ENCODE data around the gene PCSK2.

The PCSK2 gene

DNA sequence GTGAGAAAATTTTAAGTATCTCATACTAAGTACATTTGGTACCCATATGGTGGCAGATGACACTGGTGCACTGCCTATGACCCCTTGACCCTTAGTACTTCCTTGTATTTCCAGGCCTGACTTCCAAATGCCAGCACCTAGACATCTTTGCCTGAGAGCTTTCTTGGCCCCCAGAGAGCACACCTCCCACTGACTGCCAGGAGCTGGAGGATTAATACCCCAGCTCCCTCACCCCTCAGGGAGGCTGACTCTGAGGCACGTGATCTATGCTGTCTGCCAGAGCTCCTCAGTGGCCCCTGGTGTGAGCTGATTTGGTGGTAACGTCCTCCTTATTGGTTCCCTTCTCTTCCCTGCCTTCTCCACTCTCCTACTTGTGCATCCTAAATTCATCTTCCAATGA lies 266.3 kb downstream of the PCSK2 start:
- Histone ChIP-seq H3K4me1 (ENCODE audit: control insufficient read depth, insufficient read depth, low read length) (no peaks in the 10 kb centered on the region), H3K4me3 (ENCODE audit: low read depth, low read length) (no peak overlapping the region), H3K36me3 (ENCODE audit: control insufficient read depth, insufficient read depth, low read length) (no peaks in the 10 kb centered on the region), H3K9me3 (ENCODE audit: control insufficient read depth, insufficient read depth, low read length) (no peaks in the 10 kb centered on the region), H3K27me3 (ENCODE audit: control insufficient read depth, insufficient read depth, low read length) (no peaks in the 10 kb centered on the region), H3K9ac (ENCODE audit: low read depth, low read length) (no peak overlapping the region)

DNA sequence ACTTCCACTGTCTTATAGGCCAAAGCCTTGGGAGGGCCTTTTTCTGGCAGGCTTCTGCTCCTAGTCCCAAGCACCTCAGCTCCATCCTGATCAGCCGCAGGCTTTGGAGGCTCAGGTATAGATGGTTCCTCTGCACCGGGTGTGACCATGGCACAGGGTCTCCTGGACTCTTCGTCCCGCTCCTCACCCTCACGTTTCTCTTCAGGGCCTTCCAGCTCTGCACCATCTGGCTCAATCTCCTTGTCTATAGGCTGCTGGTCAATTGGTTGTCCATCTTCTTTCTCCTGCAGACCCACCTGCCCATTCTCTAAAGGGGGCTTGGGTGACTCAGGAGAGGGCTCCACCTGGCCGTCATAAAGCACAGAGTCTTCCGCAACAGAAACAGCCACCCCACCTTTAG lies 267.4 kb downstream of the PCSK2 start:
- Histone ChIP-seq H3K4me1 (ENCODE audit: control insufficient read depth, insufficient read depth, low read length) (no peaks in the 10 kb centered on the region), H3K4me3 (ENCODE audit: low read depth, low read length) (no peak overlapping the region), H3K9ac (ENCODE audit: low read depth, low read length) (no peak overlapping the region), H3K36me3 (ENCODE audit: control insufficient read depth, insufficient read depth, low read length) (no peaks in the 10 kb centered on the region), H3K9me3 (ENCODE audit: control insufficient read depth, insufficient read depth, low read length) (no peaks in the 10 kb centered on the region), H3K27me3 (ENCODE audit: control insufficient read depth, insufficient read depth, low read length) (no peaks in the 10 kb centered on the region)

DNA sequence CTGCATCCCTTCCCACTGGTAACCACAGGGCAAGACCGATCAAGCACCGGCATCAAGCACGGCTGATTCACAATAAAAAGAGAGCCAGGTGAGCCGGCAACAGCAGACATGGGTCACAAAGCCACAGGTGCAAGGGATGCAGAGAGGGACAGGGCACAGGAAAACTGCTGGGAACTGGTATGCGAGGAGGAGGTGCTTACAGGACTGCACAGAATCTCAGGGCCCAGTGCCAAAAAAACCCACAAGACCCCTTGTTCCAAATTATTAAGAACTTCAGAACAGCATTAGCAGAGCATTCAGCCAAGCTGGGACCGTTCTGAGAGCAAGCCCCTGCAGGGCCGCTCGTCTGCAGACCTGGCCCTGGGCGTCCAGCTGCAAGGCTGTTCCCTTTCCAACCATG lies 269.0 kb downstream of the PCSK2 start:
- no peak overlapping the region for H3K9ac ChIP-seq (ENCODE audit: low read depth, low read length)
- H3K4me3 ChIP-seq (ENCODE audit: low read depth, low read length), result no peak overlapping the region
- no peaks in the 10 kb centered on the region for H3K36me3 ChIP-seq (ENCODE audit: control insufficient read depth, insufficient read depth, low read length)
- no peaks in the 10 kb centered on the region for H3K4me1 ChIP-seq (ENCODE audit: control insufficient read depth, insufficient read depth, low read length)
- H3K9me3 ChIP-seq (ENCODE audit: control insufficient read depth, insufficient read depth, low read length), result no peaks in the 10 kb centered on the region
- no peaks in the 10 kb centered on the region for H3K27me3 ChIP-seq (ENCODE audit: control insufficient read depth, insufficient read depth, low read length)

DNA sequence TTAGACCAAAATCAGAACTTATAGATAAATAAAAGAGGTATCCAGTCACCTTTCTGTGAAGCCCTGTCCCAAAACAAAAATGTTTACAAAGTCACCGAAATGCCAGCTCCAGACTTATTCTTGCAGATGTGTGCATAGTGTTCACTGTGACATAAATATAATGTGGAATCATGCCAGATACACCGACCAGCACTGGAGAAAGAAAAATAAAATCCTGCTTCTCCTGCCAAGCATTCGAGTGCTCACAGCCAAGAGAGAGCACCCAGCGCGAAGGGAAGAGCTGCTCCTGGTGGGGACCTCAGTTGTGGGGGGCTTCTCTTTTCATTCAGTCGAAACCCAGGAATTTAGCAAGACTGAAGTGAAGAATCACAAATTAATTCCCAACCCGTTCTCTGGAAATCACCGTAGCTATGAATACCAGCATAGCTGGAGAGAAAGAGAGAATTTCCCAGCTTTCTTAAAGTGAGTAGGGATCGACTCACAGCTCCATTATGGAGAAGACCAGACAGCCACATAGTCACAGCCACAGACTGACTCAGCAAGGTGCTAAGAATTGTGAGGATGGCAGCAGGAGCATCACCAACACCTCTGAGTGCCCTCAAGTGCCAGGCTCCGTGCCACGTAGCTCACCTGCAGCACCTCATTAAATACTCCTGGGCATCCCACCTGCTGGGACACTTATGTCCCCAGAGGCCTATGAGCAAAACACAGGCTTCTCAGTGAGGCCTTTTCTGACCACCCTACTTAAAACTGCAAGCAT lies 271.2 kb downstream of the PCSK2 start:
- no peaks in the 10 kb centered on the region for H3K9me3 ChIP-seq (ENCODE audit: control insufficient read depth, insufficient read depth, low read length)
- no peaks in the 10 kb centered on the region for H3K36me3 ChIP-seq (ENCODE audit: control insufficient read depth, insufficient read depth, low read length)
- no peak overlapping the region for H3K4me3 ChIP-seq (ENCODE audit: low read depth, low read length)
- H3K9ac ChIP-seq (ENCODE audit: low read depth, low read length), result no peak overlapping the region
- no peaks in the 10 kb centered on the region for H3K27me3 ChIP-seq (ENCODE audit: control insufficient read depth, insufficient read depth, low read length)
- no peaks in the 10 kb centered on the region for H3K4me1 ChIP-seq (ENCODE audit: control insufficient read depth, insufficient read depth, low read length)

DNA sequence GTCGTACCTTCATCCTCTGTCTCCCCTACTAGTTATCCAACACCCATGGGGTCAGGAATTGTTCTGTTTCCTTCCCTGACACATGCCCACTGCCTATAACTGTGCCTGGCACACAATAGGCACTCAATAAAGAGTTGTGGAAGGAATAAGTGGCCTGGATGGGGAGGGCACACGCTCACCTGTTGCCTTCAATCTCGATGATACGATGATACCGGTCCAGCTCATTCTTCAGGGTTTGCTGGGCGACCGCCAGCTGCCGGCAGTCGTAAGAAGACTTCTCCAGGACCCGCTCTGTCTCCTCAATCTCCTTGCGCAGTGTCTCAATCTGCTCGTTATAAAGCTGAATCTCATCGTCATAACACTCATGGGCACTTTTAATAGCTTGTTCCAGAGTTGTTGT lies 271.8 kb downstream of the PCSK2 start:
- no peak overlapping the region for H3K4me3 ChIP-seq (ENCODE audit: low read depth, low read length)
- H3K36me3 ChIP-seq (ENCODE audit: control insufficient read depth, insufficient read depth, low read length), result no peaks in the 10 kb centered on the region
- no peak overlapping the region for H3K9ac ChIP-seq (ENCODE audit: low read depth, low read length)
- H3K4me1 ChIP-seq (ENCODE audit: control insufficient read depth, insufficient read depth, low read length), result no peaks in the 10 kb centered on the region
- no peaks in the 10 kb centered on the region for H3K9me3 ChIP-seq (ENCODE audit: control insufficient read depth, insufficient read depth, low read length)
- no peaks in the 10 kb centered on the region for H3K27me3 ChIP-seq (ENCODE audit: control insufficient read depth, insufficient read depth, low read length)

DNA sequence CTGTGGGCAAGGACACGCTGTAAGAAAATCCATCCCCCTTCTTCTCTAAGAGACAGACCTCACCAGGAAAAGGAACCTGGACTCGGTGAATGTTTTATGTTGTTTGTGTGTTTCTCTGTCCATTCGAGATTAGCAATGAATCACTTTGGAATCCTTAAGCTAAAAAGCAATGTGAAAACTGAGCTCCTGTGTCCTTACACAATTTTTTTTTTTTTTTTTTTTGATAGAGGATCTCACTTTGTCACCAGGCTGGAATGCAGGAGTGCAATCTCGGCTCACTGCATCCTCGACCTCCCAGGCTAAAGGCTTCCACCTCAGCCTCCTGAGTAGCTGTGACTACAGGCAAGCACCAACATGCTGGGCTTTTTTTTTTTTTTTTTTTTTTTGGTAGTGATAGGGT lies 272.2 kb downstream of the PCSK2 start:
- no peaks in the 10 kb centered on the region for H3K4me1 ChIP-seq (ENCODE audit: control insufficient read depth, insufficient read depth, low read length)
- no peak overlapping the region for H3K4me3 ChIP-seq (ENCODE audit: low read depth, low read length)
- H3K9ac ChIP-seq (ENCODE audit: low read depth, low read length), result no peak overlapping the region
- H3K9me3 ChIP-seq (ENCODE audit: control insufficient read depth, insufficient read depth, low read length), result no peaks in the 10 kb centered on the region
- no peaks in the 10 kb centered on the region for H3K27me3 ChIP-seq (ENCODE audit: control insufficient read depth, insufficient read depth, low read length)
- no peaks in the 10 kb centered on the region for H3K36me3 ChIP-seq (ENCODE audit: control insufficient read depth, insufficient read depth, low read length)

DNA sequence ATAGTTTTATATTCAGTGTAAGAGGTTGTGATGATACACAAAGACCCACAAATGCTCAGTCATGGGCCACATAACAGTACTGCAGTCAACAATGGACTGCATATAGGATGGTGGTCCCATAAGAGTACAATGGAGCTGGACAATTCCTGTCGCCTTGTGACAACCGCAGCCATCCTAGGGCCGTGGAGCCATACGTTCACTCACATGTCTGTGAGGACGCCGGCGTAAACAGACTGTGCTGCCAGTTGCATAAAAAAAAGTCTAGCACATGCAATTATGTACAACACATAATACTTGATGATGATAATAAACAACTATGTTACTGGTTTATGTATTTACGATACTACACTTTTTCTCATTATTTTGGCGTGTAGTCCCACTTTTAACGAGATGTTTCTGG lies 273.4 kb downstream of the PCSK2 start:
- H3K4me3 ChIP-seq (ENCODE audit: low read depth, low read length), result no peak overlapping the region
- no peaks in the 10 kb centered on the region for H3K27me3 ChIP-seq (ENCODE audit: control insufficient read depth, insufficient read depth, low read length)
- H3K36me3 ChIP-seq (ENCODE audit: control insufficient read depth, insufficient read depth, low read length), result no peaks in the 10 kb centered on the region
- H3K4me1 ChIP-seq (ENCODE audit: control insufficient read depth, insufficient read depth, low read length), result no peaks in the 10 kb centered on the region
- no peaks in the 10 kb centered on the region for H3K9me3 ChIP-seq (ENCODE audit: control insufficient read depth, insufficient read depth, low read length)
- H3K9ac ChIP-seq (ENCODE audit: low read depth, low read length), result no peak overlapping the region

DNA sequence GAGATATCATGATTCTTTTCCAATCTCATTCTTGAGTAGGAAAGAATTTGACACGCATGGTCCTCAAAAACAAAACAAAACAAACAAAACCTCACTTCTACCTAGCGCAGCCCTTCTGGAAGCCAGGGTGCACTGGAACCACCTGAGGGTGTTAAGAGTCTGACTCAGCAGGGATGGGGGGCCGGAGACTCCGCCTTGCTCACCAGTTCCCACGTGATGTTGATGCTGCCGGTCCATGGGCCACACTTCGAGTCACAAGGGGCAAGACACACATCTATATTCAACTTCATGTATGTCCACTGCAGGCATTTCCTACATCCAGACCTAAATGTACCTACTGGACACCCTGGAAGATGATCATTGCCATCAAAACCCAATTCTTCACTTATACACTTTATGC lies 274.0 kb downstream of the PCSK2 start:
- no peak overlapping the region for H3K4me3 ChIP-seq (ENCODE audit: low read depth, low read length)
- no peak overlapping the region for H3K9ac ChIP-seq (ENCODE audit: low read depth, low read length)
- no peaks in the 10 kb centered on the region for H3K4me1 ChIP-seq (ENCODE audit: control insufficient read depth, insufficient read depth, low read length)
- no peaks in the 10 kb centered on the region for H3K36me3 ChIP-seq (ENCODE audit: control insufficient read depth, insufficient read depth, low read length)
- no peaks in the 10 kb centered on the region for H3K9me3 ChIP-seq (ENCODE audit: control insufficient read depth, insufficient read depth, low read length)
- H3K27me3 ChIP-seq (ENCODE audit: control insufficient read depth, insufficient read depth, low read length), result no peaks in the 10 kb centered on the region

DNA sequence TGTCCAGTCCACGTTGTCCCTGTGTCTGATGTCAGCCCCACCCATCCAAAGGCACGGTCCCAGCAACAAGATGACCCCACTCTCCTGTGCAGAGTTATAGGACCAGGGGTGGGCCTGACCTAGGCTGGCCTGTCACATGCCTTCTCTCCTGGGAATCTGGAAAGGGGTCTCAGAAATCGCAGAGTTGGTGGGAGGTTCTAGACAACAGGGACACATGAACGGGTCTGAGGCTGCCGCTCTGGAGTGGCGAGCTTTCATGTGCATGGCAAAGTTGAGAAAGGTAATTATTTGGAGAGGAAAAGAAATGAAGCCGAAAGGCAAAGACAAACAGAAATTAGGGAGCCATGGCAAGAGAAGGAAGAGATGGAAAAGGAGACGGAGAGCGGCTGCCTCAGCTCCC lies 274.9 kb downstream of the PCSK2 start:
- no peak overlapping the region for H3K9ac ChIP-seq (ENCODE audit: low read depth, low read length)
- no peaks in the 10 kb centered on the region for H3K4me1 ChIP-seq (ENCODE audit: control insufficient read depth, insufficient read depth, low read length)
- no peak overlapping the region for H3K4me3 ChIP-seq (ENCODE audit: low read depth, low read length)
- H3K27me3 ChIP-seq (ENCODE audit: control insufficient read depth, insufficient read depth, low read length), result no peaks in the 10 kb centered on the region
- H3K36me3 ChIP-seq (ENCODE audit: control insufficient read depth, insufficient read depth, low read length), result no peaks in the 10 kb centered on the region
- H3K9me3 ChIP-seq (ENCODE audit: control insufficient read depth, insufficient read depth, low read length), result no peaks in the 10 kb centered on the region

DNA sequence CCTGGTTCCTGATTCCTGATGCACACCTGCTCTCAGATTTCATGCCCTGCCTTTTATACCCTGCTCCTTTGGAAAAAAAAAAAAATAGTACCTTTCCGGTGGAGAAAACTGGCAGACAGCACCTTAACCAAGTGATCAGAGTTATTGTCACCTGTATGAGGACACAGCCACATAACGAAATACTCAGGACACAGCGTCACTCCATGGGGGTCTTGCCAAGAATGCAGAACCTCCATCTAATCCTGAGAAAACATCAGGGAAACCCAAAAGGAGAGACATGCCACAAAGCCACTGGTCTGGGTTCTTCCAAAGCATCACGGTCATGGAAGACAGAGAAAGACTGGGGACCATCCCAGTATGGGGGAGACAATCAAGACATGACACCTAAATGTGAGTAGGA lies 275.3 kb downstream of the PCSK2 start:
- Histone ChIP-seq H3K9me3 (ENCODE audit: control insufficient read depth, insufficient read depth, low read length) (no peaks in the 10 kb centered on the region), H3K4me1 (ENCODE audit: control insufficient read depth, insufficient read depth, low read length) (no peaks in the 10 kb centered on the region), H3K36me3 (ENCODE audit: control insufficient read depth, insufficient read depth, low read length) (no peaks in the 10 kb centered on the region), H3K9ac (ENCODE audit: low read depth, low read length) (no peak overlapping the region), H3K4me3 (ENCODE audit: low read depth, low read length) (no peak overlapping the region), H3K27me3 (ENCODE audit: control insufficient read depth, insufficient read depth, low read length) (peaks cover 3% of the 10 kb centered on the region)

DNA sequence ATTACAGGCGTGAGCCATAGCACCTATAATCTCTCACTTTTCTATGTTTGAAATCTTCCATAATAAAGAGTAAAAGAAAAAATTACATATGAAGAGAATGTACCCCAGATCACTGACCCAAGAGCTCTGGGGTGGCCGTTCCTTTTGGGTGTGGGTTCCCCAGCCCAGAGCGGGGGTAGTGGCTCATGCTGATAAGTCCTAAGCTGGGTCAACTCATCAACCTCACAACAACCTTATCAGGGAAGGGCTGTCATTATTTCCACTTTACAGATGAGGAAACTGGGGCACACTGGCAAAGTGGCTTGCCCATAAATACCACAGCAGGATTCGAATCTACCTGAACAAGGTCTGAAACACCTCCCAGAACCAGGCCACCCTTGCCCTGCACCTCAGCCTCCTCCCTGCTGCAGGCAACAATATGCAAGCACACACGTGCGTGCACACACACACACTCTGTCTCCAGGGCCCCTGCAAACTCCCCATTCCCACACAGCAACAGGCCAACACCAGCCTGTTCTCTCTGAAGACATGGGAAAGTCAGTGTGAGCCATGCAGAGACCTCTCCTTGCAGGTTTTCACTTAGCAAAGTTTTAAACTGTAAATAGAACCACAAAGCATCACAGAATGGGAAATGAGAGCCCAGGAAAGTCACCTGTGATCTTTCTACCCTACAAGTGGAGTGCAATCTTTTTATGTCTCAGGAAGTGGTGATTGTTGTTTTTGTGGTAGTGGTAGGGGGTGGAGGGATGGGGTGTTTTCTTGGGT lies 276.6 kb downstream of the PCSK2 start:
- H3K36me3 ChIP-seq (ENCODE audit: control insufficient read depth, insufficient read depth, low read length), result no peaks in the 10 kb centered on the region
- peaks cover 3% of the 10 kb centered on the region for H3K27me3 ChIP-seq (ENCODE audit: control insufficient read depth, insufficient read depth, low read length)
- H3K4me3 ChIP-seq (ENCODE audit: low read depth, low read length), result no peak overlapping the region
- H3K9me3 ChIP-seq (ENCODE audit: control insufficient read depth, insufficient read depth, low read length), result no peaks in the 10 kb centered on the region
- H3K9ac ChIP-seq (ENCODE audit: low read depth, low read length), result no peak overlapping the region
- H3K4me1 ChIP-seq (ENCODE audit: control insufficient read depth, insufficient read depth, low read length), result no peaks in the 10 kb centered on the region
